Measurements from ENCODE around the gene CRYBG2. TPM values are rescaled to one million over a fixed set of nuclear protein-coding genes. Genes with fewer than 3 reads are reported as not detected.
A peak's percentile ranks its signal among the peaks of the same experiment; 100 is the strongest.

The CRYBG2 gene
- total and polyA plus RNA-seq, 2 of the 8 experiments (the other 6 are each of a cell fraction or from before 2014, with no cell fraction given), result 14.2 to 17.0 TPM

GRCh38 chr1:26391450-26391849 is 37.5 kb upstream of the CRYBG2 start:
- Histone ChIP-seq H3K4me1 (replicated peaks in 1 of 4; ENCODE audit: control insufficient read depth in 3 of 4, insufficient read depth in 4 of 4, low read length in 3 of 4) (peaks cover 1 to 10% (median 3%) of the 10 kb centered on the region in 4 experiments; a peak in 6 of 7 replicates), H3K4me2 (ENCODE audit: insufficient read depth in 1 of 2, low read depth in 2 of 2, low read length in 2 of 2) (peak overlapping the region in 1 of 2 experiments; percentile 31; a peak in 1 of 4 replicates), H4K8ac (ENCODE audit: extremely low read depth, insufficient read depth, low read length) (no peak overlapping the region), H3K27me3 (replicated peaks in 1 of 4; ENCODE audit: control insufficient read depth in 3 of 4, extremely low read depth in 1 of 4, insufficient read depth in 3 of 4, low read length in 3 of 4) (no peaks in the 10 kb centered on the region), H3K36me3 (ENCODE audit: control insufficient read depth in 2 of 4, insufficient read depth in 4 of 4, low read length in 3 of 4) (no peaks in the 10 kb centered on the region), H2BK5ac (ENCODE audit: low read depth, low read length) (peak overlapping the region; percentile 18; the same call in 1 of the 2 replicates), H3K27ac (ENCODE audit: low read depth, low read length) (no peak overlapping the region), H3K4me3 (ENCODE audit: extremely low read depth in 1 of 4, insufficient read depth in 2 of 4, low read depth in 3 of 4, low read length in 4 of 4) (no peak overlapping the region), H2BK120ac (replicated peaks; ENCODE audit: low read depth, low read length) (no peak overlapping the region), H3K23me2 (ENCODE audit: low read depth, low read length) (no peaks in the 10 kb centered on the region; the same call in 1 of the 2 replicates), H3K18ac (ENCODE audit: extremely low read depth, low read length) (no peak overlapping the region), H2AK5ac (ENCODE audit: low read depth, low read length) (no peak overlapping the region), H4K20me1 (replicated peaks in 1 of 2; ENCODE audit: control insufficient read depth in 1 of 2, insufficient read depth in 2 of 2, low read length in 2 of 2) (no peaks in the 10 kb centered on the region), H3K56ac (replicated peaks; ENCODE audit: insufficient read length, low read depth, low read length) (no peak overlapping the region), H3K79me1 (ENCODE audit: low read depth, low read length) (no peaks in the 10 kb centered on the region; the same call in 1 of the 2 replicates), H3K14ac (ENCODE audit: insufficient read length) (no peak overlapping the region), H2BK20ac (ENCODE audit: low read length) (no peak overlapping the region), H2BK15ac (ENCODE audit: low read length) (no peak overlapping the region), H3K23ac (ENCODE audit: insufficient read length) (no peak overlapping the region), H3K79me2 (ENCODE audit: control insufficient read depth in 1 of 2, insufficient read depth in 2 of 2, low read length in 2 of 2) (no peaks in the 10 kb centered on the region), H3K4ac (replicated peaks; ENCODE audit: insufficient read length, low read depth, low read length) (no peak overlapping the region), H3K9me3 (ENCODE audit: insufficient read depth in 2 of 2, low read depth in 1 of 2, low read length in 1 of 2) (no peaks in the 10 kb centered on the region), H3K9ac (replicated peaks in 1 of 4; ENCODE audit: extremely low read depth in 1 of 4, low read depth in 3 of 4, low read length in 3 of 4) (no peak overlapping the region), H2AFZ (ENCODE audit: low read length) (no peak overlapping the region), H2BK12ac (ENCODE audit: low read depth, low read length) (no peak overlapping the region), H4K91ac (replicated peaks; ENCODE audit: insufficient read length, low read length) (no peak overlapping the region), H4K5ac (ENCODE audit: insufficient read length, low read depth, low read length) (no peak overlapping the region)
- DNase-seq (ENCODE audit: low read depth in 1 of 2, low spot score in 2 of 2), result no peak
- ChIA-PET POLR2A (ENCODE audit: partially characterized antibody) (interaction anchor here (1.2 to 15.3 kb wide), 3 partner anchors 19 to 38 kb away, joined by 6 to 166 read pairs (median 95); partner anchors contain the start of gene LIN28A), CTCF (ENCODE audit: partially characterized antibody) (interaction anchor here (0.6 to 9.4 kb wide), 36 partner anchors 9 to 1572 kb away, joined by 3 to 90 read pairs (median 4); partner anchors contain the start of genes CD52, CRYBG2, LIN28A and SH3BGRL3)
- peak; percentile 75 for FAIRE-seq
- 32% methylated on average over 3 of the region's 3 CpGs; no CpG with 5 or more reads in 1 of the 2 experiments for WGBS, 2 experiments (ENCODE audit: extremely low coverage in 1 of 2, insufficient coverage in 1 of 2, insufficient read length in 1 of 2, insufficient replicate concordance in 2 of 2, low coverage in 1 of 2, low lambda C conversion rate in 2 of 2, missing lambda C conversion rate in 1 of 2)
- TF ChIP-seq HDAC6 (IDR thresholded peaks at IDR 0.05; ENCODE audit: low read depth, low read length) (no peak), YY1 (IDR thresholded peaks at IDR 0.05; ENCODE audit: low read depth, low read length) (peak; percentile 53; the same call in 1 of the 2 replicates), SAP30 (IDR thresholded peaks at IDR 0.05; ENCODE audit: insufficient read depth, insufficient replicate concordance, low read length) (no peak), SP4 (IDR thresholded peaks at IDR 0.05; ENCODE audit: low read length) (no peak), SUZ12 (IDR thresholded peaks at IDR 0.05; ENCODE audit: low read length) (no peak), RAD21 (IDR thresholded peaks at IDR 0.05 in 1 of 2, conservative IDR thresholded peaks at IDR 0.05 in 1 of 2; ENCODE audit: low read depth in 2 of 2, low read length in 2 of 2) (peak; percentile 94)
- TF ChIP-seq, protein P1, sequence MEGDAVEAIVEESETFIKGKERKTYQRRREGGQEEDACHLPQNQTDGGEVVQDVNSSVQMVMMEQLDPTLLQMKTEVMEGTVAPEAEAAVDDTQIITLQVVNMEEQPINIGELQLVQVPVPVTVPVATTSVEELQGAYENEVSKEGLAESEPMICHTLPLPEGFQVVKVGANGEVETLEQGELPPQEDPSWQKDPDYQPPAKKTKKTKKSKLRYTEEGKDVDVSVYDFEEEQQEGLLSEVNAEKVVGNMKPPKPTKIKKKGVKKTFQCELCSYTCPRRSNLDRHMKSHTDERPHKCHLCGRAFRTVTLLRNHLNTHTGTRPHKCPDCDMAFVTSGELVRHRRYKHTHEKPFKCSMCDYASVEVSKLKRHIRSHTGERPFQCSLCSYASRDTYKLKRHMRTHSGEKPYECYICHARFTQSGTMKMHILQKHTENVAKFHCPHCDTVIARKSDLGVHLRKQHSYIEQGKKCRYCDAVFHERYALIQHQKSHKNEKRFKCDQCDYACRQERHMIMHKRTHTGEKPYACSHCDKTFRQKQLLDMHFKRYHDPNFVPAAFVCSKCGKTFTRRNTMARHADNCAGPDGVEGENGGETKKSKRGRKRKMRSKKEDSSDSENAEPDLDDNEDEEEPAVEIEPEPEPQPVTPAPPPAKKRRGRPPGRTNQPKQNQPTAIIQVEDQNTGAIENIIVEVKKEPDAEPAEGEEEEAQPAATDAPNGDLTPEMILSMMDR (IDR thresholded peaks at IDR 0.05; ENCODE audit: control extremely low read depth in 1 of 3, insufficient read depth in 1 of 3, low read depth in 1 of 3, low read length in 3 of 3), result peak; percentile 81 to 93 (median 83)
